Measurements from ENCODE around the gene UCMA.

DNA sequence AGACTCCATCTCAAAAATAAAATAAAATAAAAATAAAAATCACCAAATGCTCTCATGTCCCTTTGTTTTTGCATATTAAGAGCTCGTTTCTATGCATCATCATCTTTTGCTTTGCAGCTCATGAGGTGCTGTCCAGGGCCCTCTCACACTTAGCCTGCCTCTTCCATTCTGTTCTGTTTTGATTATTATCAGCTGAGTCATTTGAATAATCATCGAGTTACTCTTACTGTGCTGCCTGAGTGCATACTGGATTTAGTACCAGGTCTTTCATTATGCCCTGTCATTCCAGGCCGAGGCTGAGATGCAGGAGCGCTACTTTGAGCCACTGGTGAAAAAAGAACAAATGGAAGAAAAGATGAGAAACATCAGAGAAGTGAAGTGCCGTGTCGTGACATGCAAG lies 33.0 kb downstream of the UCMA start:
- TF ChIP-seq, protein P1, sequence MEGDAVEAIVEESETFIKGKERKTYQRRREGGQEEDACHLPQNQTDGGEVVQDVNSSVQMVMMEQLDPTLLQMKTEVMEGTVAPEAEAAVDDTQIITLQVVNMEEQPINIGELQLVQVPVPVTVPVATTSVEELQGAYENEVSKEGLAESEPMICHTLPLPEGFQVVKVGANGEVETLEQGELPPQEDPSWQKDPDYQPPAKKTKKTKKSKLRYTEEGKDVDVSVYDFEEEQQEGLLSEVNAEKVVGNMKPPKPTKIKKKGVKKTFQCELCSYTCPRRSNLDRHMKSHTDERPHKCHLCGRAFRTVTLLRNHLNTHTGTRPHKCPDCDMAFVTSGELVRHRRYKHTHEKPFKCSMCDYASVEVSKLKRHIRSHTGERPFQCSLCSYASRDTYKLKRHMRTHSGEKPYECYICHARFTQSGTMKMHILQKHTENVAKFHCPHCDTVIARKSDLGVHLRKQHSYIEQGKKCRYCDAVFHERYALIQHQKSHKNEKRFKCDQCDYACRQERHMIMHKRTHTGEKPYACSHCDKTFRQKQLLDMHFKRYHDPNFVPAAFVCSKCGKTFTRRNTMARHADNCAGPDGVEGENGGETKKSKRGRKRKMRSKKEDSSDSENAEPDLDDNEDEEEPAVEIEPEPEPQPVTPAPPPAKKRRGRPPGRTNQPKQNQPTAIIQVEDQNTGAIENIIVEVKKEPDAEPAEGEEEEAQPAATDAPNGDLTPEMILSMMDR (IDR thresholded peaks at IDR 0.05; ENCODE audit: borderline replicate concordance, extremely low read depth, low read length, poor library complexity, severe bottlenecking) = no peak
- no peak for TF ChIP-seq EZH2 (IDR thresholded peaks at IDR 0.05; ENCODE audit: borderline replicate concordance, low read depth, low read length, severe bottlenecking)

All from DND-41 (cell line).